Measurements from ENCODE around the gene PWP2.
"Not testable (repeated sequence)": the region's sequence is repeated elsewhere in the genome, so short reads cannot be mapped to it uniquely, and the experiment has no call there.

The PWP2 gene

GRCh38 chr21:44107026-44107501 is at the start of gene PWP2:
Gene PWP2, plus strand, starts transcription at chr21:44107399. Its CDS starts 18 bp downstream, at chr21:44107417.
- DNase-seq (ENCODE audit: low spot score): not testable (repeated sequence)

GRCh38 chr21:44057960-44058651 is 49.1 kb upstream of the PWP2 start:
- DNase-seq (ENCODE audit: low spot score): no peak

- DNase-seq (ENCODE audit: low spot score): no peak
These were observed 48.6 kb upstream of the PWP2 start for GRCh38 chr21:44058652-44058964.

- no peak for DNase-seq (ENCODE audit: low spot score)
These were observed 48.2 kb upstream of the PWP2 start for GRCh38 chr21:44058981-44059380.

GRCh38 chr21:44059710-44060109 is 47.5 kb upstream of the PWP2 start:
- no peak for DNase-seq (ENCODE audit: low spot score)

GRCh38 chr21:44062380-44062779 is 44.8 kb upstream of the PWP2 start:
- no peak for DNase-seq (ENCODE audit: low spot score)

GRCh38 chr21:44063151-44063912 is 43.9 kb upstream of the PWP2 start:
- DNase-seq (ENCODE audit: low spot score): no peak

GRCh38 chr21:44064852-44065403 is 42.3 kb upstream of the PWP2 start:
- no peak for DNase-seq (ENCODE audit: low spot score)

- peak; percentile 39 for DNase-seq (ENCODE audit: low spot score)
These were observed 41.8 kb upstream of the PWP2 start for GRCh38 chr21:44065428-44065827.

GRCh38 chr21:44066116-44066515 is 41.1 kb upstream of the PWP2 start:
- DNase-seq (ENCODE audit: low spot score): no peak

GRCh38 chr21:44067011-44067839 is 40.0 kb upstream of the PWP2 start:
- no peak for DNase-seq (ENCODE audit: low spot score)

GRCh38 chr21:44070391-44070790 is 36.8 kb upstream of the PWP2 start:
- DNase-seq (ENCODE audit: low spot score): no peak

GRCh38 chr21:44071359-44072104 is 35.7 kb upstream of the PWP2 start:
- no peak for DNase-seq (ENCODE audit: low spot score)

GRCh38 chr21:44072111-44072510 is 35.1 kb upstream of the PWP2 start:
- DNase-seq (ENCODE audit: low spot score): no peak

- DNase-seq (ENCODE audit: low spot score): no peak
These were observed 32.8 kb upstream of the PWP2 start for GRCh38 chr21:44074315-44074958.

GRCh38 chr21:44076316-44076715 is 30.9 kb upstream of the PWP2 start:
- DNase-seq (ENCODE audit: low spot score): no peak

- DNase-seq (ENCODE audit: low spot score): no peak
These were observed 28.7 kb upstream of the PWP2 start for GRCh38 chr21:44078411-44078981.

- no peak for DNase-seq (ENCODE audit: low spot score)
These were observed 27.8 kb upstream of the PWP2 start for GRCh38 chr21:44079446-44079845.

GRCh38 chr21:44079846-44080245 is 27.4 kb upstream of the PWP2 start:
- no peak for DNase-seq (ENCODE audit: low spot score)

- DNase-seq (ENCODE audit: low spot score): no peak
These were observed 24.4 kb upstream of the PWP2 start for GRCh38 chr21:44082648-44083440.

All from germinal center (tissue), 1 donor.